Measurements from ENCODE around the gene ADA.
"Not testable (repeated sequence)": the region's sequence is repeated elsewhere in the genome, so short reads cannot be mapped to it uniquely, and the experiment has no call there.

Gene ADA

DNA sequence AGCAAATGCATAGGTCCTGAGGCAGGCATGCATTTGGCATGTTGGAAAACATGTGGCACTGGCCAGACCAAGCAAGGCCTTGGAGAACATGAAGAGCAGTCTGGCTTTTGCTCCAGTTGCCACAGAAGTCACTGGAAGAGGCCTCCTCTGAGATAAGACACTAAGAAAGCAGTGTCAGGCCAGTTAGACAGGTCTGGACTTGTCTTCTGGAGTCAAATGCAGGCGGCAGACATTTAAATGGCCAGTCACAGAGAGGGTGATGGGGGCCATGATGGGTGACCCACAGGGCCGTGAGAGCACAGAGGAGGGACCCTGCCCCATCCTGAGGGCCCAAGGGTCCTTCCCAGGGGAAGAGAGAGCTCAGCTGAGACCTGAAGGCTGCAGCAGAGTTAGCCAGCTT is 26.7 kb upstream of the ADA start:
- no peak for DNase-seq

GRCh38 chr20:44672318-44672902 is 20.9 kb upstream of the ADA start:
- not testable (repeated sequence) for DNase-seq

DNA sequence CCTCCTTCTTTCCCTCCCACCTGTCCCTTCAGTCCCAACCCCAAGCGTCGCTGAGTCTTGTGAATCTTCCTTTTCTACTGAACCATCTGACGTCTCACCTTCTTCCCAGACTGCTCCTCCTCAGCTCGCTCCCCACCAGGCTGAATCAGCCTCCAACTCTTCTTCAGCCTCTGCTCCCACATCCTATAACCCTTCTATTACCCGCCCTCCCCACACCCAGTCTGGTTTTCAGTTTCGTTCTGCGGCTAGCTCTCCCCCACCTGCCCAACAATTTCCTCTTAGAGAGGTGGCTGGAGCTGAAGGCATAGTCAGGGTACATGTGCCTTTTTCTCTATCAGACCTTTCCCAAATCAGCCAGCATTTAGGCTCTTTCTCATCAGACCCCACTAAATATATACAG is 20.0 kb upstream of the ADA start:
- DNase-seq, result not testable (repeated sequence)

- DNase-seq, result peak; percentile 66
Measured at GRCh38 chr20:44670851-44671250, 19.4 kb upstream of the ADA start.

- no peak for DNase-seq
Measured at GRCh38 chr20:44666066-44666465, 14.6 kb upstream of the ADA start.

- no peak for DNase-seq
Measured at GRCh38 chr20:44664131-44664530, 12.6 kb upstream of the ADA start.

GRCh38 chr20:44662261-44662660 is 10.8 kb upstream of the ADA start:
- DNase-seq, result no peak

DNA sequence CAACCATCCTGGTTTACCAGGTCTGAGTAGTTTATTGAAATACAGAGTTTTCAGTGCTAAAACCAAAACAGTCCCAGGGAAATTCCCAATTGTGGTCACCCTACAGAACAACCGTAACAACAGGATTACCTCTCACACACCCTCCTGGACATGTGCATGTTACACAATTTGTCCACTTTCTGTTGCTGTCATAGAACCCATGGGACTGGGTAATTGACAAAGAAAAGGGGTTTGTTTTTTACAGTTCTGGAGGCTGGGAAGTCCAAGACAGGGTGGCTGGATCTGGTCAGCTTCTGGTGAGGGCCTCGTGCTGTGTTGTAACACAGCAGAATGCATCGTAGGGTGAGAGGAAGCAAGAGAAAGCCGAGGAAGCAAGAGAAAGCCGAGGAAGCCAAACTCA is 9.1 kb upstream of the ADA start:
- DNase-seq, result no peak

- no peak for DNase-seq
Measured at GRCh38 chr20:44659931-44660330, 8.4 kb upstream of the ADA start.

- DNase-seq, result no peak
Measured at GRCh38 chr20:44658810-44659209, 7.3 kb upstream of the ADA start.

GRCh38 chr20:44657875-44658274 is 6.4 kb upstream of the ADA start:
- DNase-seq, result no peak

- no peak for DNase-seq
Measured at GRCh38 chr20:44656448-44656847, 4.9 kb upstream of the ADA start.

GRCh38 chr20:44654210-44654609 is 2.7 kb upstream of the ADA start:
- not testable (repeated sequence) for DNase-seq

GRCh38 chr20:44653546-44653945 is 2.0 kb upstream of the ADA start:
- DNase-seq, result no peak

DNA sequence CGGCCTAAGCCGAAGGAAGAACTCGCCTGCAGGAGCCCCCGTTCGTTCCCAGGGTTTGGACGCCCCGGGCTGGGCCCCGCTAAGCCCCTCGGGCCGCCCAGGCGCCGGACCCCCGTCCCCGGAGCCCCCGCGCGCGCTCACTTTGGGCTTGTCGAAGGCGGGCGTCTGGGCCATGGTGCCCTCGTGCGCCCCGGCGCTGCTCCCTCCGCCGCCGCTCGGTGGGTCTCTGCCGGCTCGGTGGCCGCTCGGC is 140 bp downstream of the ADA start:
- no peak for DNase-seq

- no peak for DNase-seq
Measured at GRCh38 chr20:44650771-44651433, 597 bp downstream of the ADA start.

DNA sequence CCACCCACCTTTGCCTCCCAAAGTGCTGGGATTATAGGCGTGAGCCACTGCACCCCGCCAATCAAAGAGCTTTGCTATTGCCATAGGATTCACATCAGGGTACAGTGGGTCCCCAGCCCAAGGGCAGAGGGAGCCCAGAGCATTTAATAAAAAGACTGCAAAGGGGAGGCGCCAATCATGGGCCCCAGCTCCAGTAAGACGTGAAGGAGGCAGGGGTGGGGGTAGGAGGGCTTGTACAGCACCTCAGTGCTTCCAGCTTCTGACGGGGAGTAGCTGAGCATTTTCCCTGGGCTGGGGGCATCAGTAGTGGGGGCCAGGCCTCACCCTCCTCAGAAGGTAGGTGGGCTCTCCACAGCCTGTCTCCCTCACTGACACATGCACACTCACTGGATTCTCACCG is 1.5 kb downstream of the ADA start:
- DNase-seq, result no peak

DNA sequence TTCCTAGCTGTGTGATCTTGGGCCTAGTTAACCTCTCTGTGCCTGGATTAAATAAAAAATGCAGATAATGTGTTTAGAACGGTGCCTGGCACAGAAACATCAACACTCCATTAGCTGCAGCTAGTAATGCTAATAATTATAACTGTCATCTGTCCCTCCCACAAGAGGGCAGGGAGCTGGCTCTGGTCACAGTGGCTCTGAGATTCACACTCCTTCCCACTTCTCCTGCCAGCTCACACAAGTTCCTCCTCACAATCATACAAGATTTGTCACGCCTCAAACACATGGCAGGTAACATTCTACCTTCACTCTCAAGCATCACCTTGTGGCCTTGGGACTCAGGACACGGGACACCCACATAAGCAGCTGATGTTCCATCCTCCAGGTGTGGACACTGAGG is 2.4 kb downstream of the ADA start:
- no peak for DNase-seq

- DNase-seq, result no peak
Measured at GRCh38 chr20:44648579-44648978, 2.9 kb downstream of the ADA start.

- DNase-seq, result no peak
Measured at GRCh38 chr20:44648068-44648467, 3.4 kb downstream of the ADA start.

DNA sequence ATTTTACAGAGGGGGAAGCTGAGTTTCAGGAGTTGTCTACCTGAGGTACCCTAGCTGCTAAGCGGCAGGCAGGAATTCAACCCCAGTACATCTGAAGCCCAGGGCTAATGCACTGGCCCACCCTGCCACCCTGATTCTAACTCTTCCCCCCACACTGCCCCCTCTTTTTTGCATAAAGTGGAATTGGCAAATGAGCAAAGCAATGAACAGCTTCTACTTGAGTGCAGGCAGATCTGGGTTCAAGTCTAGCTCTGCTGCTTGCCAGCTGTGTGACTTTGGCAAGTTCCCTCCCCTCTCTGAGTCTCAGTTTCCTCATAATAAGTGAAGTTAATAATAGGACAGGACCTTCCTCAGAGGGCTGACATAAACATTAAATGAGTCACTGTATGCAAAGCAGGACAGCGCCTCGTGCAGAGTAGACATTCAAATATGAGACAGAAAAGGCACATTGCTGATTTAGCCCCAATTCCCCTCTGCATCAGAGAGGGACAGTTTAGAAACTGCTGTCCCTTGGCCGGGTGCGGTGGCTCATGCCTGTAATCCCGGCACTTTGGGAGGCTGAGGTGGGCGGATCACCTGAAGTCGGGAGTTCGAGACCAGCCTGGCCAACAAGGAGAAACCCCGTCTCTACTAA is 4.7 kb downstream of the ADA start:
- DNase-seq, result peak; percentile 52

GRCh38 chr20:44646023-44646640 is 5.4 kb downstream of the ADA start:
- DNase-seq, result peak; percentile 47

GRCh38 chr20:44644667-44645131 is 6.8 kb downstream of the ADA start:
- no peak for DNase-seq

- DNase-seq, result no peak
Measured at GRCh38 chr20:44644230-44644617, 7.3 kb downstream of the ADA start.
